Mononuclear cell (primary cell): ENCODE measurements around the gene ZBTB3. TPM values are rescaled to one million over a fixed set of nuclear protein-coding genes. Genes with fewer than 3 reads are reported as not detected.
A peak's percentile ranks its signal among the peaks of the same experiment; 100 is the strongest.

Experiments used
- H3K27me3 ChIP-seq: 2 replicates; pipeline ENCODE4 v1.6.0; 2011; ENCODE audit warnings: low read length, control low read depth; ENCODE audit not compliant: insufficient read depth
- H3K4me1 ChIP-seq: 2 replicates; pipeline ENCODE4 v1.5.1; 2011; ENCODE audit warnings: mild to moderate bottlenecking, low read length, control low read depth; ENCODE audit not compliant: insufficient read depth
- H3K4me3 ChIP-seq: 2 replicates; pipeline ENCODE4 v1.5.1; 2011; ENCODE audit warnings: mild to moderate bottlenecking, low read length, moderate library complexity
- H3K9me3 ChIP-seq: 2 replicates; pipeline ENCODE4 v1.5.1; 2011; ENCODE audit warnings: low read depth, mild to moderate bottlenecking, control low read depth, low read length
- total RNA-seq: library from RNA; depleted of rRNA; stranded (reverse); fragments of >200 nt; gene quantifications from one replicate; pipeline ENCODE4 v1.2.3, GENCODE V29; 2012

Gene ZBTB3
- 5.7 TPM for total RNA-seq

DNA sequence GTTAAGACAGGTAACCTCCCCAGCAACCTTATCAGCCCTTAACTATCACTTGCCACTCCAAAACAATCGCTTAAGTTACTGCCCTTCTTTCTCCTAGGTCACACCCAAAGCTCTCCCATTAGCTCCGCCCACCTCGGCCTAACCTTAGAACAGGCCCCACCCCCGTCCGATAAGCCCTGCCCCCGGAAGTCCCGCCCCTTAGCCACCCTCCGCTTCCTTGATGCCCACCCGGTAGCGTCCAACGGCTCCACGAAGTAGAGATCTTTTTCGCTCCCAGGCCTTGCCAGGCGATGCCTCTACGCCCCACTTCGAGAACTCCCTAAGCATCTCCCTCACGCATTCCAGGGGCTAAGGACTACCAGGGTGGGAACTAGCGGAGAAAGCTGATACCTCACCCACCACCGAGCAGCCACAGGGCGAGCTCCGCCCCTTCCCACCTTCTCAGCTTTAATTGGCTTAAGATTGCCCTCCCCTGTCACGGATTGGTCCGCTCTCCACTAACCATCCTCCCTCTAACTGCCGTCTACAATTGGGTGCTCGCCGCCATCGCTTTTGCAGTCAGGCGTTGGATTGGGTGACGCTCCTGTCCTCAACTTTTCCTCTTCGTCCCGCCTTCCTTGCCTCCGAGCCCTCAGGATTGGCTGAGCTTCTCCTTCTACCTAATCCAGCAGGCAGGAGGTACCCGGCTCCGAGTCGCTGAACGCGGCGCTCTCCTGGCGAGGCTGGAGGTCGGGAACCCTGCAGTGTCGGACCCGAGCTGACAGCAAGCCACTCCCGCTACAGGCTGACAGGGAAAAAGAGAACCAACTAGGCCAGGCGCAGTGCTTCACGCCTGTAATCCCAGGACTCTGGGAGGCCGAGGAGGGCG lies at the start of gene ZBTB3:
ZBTB3 (minus strand) TSS at position 425 of the 868 bp plus-strand sequence. CDS start 496 bp downstream, outside the sequence.
- no peaks in the 10 kb centered on the region for H3K27me3 ChIP-seq
- H3K4me1 ChIP-seq = peaks cover 23% of the 10 kb centered on the region
- peak within 1 kb of the TSS; percentile 82 for H3K4me3 ChIP-seq
- H3K9me3 ChIP-seq = no peaks in the 10 kb centered on the region

DNA sequence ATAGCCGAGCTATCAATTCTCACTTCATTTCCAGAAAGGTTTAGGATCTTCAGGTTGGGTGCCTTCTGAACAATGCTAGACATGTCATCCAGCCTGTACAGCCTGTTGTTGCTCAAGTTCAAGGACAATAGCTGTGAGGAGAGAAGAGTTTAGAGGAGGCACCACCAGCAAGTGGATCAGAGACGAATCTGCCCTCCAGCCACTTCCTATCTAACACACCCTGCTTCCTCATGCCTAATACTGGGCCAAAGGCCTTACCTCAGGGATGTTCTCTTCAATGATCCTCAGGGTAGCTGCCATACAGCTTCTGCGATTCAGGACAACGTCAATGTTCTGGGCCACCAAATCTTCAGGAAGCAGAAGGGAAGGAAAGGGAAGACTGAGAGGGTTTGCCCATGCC lies 47.1 kb upstream of the ZBTB3 start:
- Histone ChIP-seq H3K4me3 (no peak overlapping the region), H3K9me3 (no peaks in the 10 kb centered on the region), H3K4me1 (peaks cover 19% of the 10 kb centered on the region), H3K27me3 (no peaks in the 10 kb centered on the region)

- Histone ChIP-seq H3K9me3 (no peaks in the 10 kb centered on the region), H3K4me3 (no peak overlapping the region), H3K27me3 (no peaks in the 10 kb centered on the region), H3K4me1 (peaks cover 13% of the 10 kb centered on the region)
These were observed 45.5 kb upstream of the ZBTB3 start for GRCh38 chr11:62799486-62799885.

DNA sequence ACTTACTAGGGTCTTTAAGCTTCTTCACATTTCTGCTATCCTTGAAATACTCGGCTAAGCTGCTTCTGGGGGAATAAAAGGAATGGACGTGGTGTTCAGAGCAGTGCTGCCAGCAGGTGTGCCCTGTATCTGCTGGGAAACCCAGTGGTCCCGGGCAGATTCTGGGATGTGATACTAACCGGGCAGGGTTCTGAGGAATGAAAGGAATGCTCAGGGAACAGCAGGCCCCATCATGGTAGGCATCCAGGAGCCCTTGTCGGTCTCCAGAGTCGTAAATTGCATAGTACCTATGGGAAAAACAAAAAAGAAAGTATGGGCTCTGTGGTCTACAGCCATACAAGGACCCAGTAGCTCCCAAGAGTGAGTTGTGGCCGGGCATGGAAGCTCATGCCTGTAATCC lies 42.3 kb upstream of the ZBTB3 start:
- Histone ChIP-seq H3K9me3 (no peaks in the 10 kb centered on the region), H3K4me1 (peaks cover 13% of the 10 kb centered on the region), H3K4me3 (no peak overlapping the region), H3K27me3 (no peaks in the 10 kb centered on the region)

DNA sequence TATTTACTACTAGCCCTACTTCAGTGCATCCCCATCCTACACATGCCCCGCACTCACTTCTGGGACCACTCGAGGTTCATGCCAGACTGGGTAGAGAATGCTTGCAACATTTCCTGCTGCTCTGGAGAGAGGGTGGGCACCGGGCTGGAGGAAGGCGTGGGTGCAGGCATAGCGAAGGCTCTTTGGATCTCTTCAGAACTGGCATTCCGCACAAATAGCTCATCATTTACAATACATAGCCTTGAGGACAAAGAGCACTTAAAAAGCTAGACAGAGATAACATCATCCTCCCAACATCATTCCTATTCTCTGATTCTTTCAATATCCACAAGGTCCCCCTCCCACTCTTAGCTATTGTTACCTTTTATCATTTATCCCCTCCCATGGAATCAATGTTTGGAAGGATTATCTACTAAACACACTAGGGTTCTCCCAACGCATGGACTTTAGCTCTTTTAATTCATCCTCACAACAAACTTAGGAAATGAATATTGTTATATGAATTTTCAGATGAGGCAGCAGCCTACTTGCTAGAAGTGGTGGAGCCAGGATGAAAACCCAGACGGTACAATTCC lies 40.3 kb upstream of the ZBTB3 start:
- Histone ChIP-seq H3K27me3 (no peaks in the 10 kb centered on the region), H3K4me3 (no peak overlapping the region), H3K9me3 (no peaks in the 10 kb centered on the region), H3K4me1 (peaks cover 31% of the 10 kb centered on the region)

GRCh38 chr11:62792202-62792575 lies 38.2 kb upstream of the ZBTB3 start:
- H3K4me1 ChIP-seq = peaks cover 48% of the 10 kb centered on the region
- H3K4me3 ChIP-seq = peak overlapping the region; percentile 85
- H3K9me3 ChIP-seq = no peaks in the 10 kb centered on the region
- no peaks in the 10 kb centered on the region for H3K27me3 ChIP-seq

DNA sequence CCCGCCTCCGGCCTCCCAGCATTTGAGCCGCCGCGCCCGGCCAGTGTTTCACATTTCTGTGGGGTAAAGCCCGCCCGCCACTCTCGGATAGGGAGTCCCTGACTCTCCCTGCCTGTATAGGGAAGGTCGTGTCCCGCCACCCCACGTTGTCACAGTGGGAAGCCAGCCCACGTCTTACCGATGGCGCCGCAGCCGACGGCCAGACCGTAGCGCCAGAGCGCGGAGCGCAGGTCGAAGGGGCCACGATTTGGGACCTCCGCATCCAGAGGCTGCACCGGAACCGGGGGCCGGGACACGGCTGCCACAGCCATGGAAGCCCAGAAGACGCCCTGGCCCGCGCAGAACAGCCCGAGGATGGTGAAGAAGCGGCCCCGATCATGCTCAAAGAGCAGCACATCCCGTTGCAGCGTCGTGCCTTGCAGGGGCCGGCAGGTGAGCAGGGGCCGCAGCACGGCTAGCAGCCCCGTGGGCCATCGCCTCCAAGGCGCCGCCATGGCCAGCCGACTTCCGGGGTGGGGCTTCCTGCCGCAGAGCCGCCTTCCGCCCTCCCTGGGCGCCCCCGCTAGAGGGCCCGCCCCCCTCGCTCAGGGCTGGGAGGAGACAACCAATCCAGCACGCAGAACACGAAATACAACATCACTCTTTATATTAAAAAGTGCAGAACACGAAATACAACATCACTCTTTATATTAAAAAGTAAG lies 37.7 kb upstream of the ZBTB3 start, which contains the start of gene TMEM223:
TMEM223 (minus strand) TSS at position 506 of the 701 bp plus-strand sequence; CDS start at position 494, 12 bp downstream.
- H3K4me1 ChIP-seq = peaks cover 48% of the 10 kb centered on the region
- H3K9me3 ChIP-seq = no peaks in the 10 kb centered on the region
- peak within 1 kb of the TSS; percentile 85 for H3K4me3 ChIP-seq

GRCh38 chr11:62789576-62789975 lies 35.6 kb upstream of the ZBTB3 start:
- Histone ChIP-seq H3K4me1 (peaks cover 58% of the 10 kb centered on the region), H3K4me3 (no peak overlapping the region), H3K9me3 (no peaks in the 10 kb centered on the region), H3K27me3 (no peaks in the 10 kb centered on the region)

More for the DNA sequence above, 37.7 kb upstream of the ZBTB3 start, which contains the start of gene TMEM223:
- no peaks in the 10 kb centered on the region for H3K27me3 ChIP-seq

GRCh38 chr11:62788991-62789390 lies 35.0 kb upstream of the ZBTB3 start:
- H3K4me1 ChIP-seq = peaks cover 58% of the 10 kb centered on the region

DNA sequence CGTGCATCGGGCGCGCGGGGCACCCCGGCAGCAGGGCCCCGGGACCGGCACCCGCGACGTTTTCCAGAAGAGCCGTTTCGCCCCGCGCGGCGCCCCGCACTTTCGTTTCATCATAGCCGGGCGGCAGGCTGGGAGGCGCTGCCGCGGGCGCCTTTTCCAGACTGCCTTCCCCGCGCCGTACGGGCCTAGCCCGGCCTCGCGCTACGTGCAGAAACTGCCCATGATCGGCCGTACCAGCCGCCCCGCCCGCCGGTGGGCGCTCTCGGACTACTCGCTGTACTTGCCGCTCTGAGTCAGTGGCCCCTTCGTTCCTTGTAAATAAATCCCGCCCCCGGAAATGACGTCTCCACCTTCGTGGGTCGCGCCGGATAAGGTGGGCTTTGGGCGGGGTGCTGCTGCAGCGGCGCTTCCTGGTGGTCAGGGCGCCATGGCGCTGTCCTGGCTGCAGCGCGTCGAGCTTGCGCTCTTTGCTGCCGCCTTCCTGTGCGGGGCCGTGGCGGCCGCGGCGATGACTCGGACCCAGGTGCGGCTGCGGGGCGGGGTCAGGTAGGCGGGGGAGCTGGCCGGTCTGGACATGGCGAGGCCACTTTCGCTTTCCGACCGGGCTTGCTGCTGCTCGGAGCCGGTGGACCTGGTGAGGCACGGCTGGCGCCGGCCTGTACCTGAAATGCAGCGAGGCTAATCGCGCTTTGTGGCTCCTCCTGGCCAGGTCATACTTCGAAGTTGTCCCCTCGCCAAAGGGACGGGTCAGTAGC lies 33.2 kb upstream of the ZBTB3 start, which contains the start of gene TMEM179B:
TMEM179B (plus strand) TSS at position 398 of the 755 bp plus-strand sequence; CDS start at position 428, 30 bp downstream.
- peak within 1 kb of the TSS; percentile 65 for H3K4me3 ChIP-seq
- peaks cover 53% of the 10 kb centered on the region for H3K4me1 ChIP-seq
- no peaks in the 10 kb centered on the region for H3K9me3 ChIP-seq
- H3K27me3 ChIP-seq = no peaks in the 10 kb centered on the region

More at GRCh38 chr11:62788991-62789390, 35.0 kb upstream of the ZBTB3 start:
- no peaks in the 10 kb centered on the region for H3K9me3 ChIP-seq
- no peak overlapping the region for H3K4me3 ChIP-seq
- H3K27me3 ChIP-seq = no peaks in the 10 kb centered on the region

GRCh38 chr11:62786318-62787004 lies 32.5 kb upstream of the ZBTB3 start:
- no peaks in the 10 kb centered on the region for H3K27me3 ChIP-seq
- H3K4me3 ChIP-seq = peak overlapping the region; percentile 65
- H3K9me3 ChIP-seq = no peaks in the 10 kb centered on the region
- H3K4me1 ChIP-seq = peaks cover 48% of the 10 kb centered on the region

- peaks cover 12% of the 10 kb centered on the region for H3K4me1 ChIP-seq
- H3K4me3 ChIP-seq = no peak overlapping the region
- no peaks in the 10 kb centered on the region for H3K27me3 ChIP-seq
- no peaks in the 10 kb centered on the region for H3K9me3 ChIP-seq
These were observed 28.8 kb upstream of the ZBTB3 start for GRCh38 chr11:62782753-62783152.

- H3K9me3 ChIP-seq = no peaks in the 10 kb centered on the region
- peaks cover 8% of the 10 kb centered on the region for H3K4me1 ChIP-seq
- H3K27me3 ChIP-seq = no peaks in the 10 kb centered on the region
- no peak overlapping the region for H3K4me3 ChIP-seq
These were observed 24.5 kb upstream of the ZBTB3 start for GRCh38 chr11:62778441-62778840.

DNA sequence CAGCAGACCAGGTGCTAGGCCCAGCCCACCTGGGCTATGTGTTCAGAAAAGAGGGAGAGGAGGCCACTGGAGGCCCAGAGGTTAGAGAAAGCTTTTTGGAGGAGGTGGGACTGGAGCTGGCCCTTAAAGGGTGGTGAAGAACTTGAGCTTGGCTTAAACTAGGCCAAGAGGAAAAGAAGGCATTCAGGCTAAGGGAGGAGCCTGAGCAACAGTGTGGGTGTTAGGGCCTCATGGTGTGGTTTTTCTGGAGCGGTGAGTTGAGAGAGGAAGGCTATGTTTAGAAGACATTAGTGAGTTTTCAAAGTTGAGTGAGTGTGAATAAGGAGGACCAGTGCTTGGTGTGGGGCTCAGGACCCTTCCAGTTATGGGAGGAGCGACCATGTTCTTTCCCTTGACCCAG lies 23.4 kb upstream of the ZBTB3 start:
- Histone ChIP-seq H3K9me3 (no peaks in the 10 kb centered on the region), H3K4me3 (no peak overlapping the region), H3K4me1 (peaks cover 9% of the 10 kb centered on the region), H3K27me3 (no peaks in the 10 kb centered on the region)
